ENCODE results near the gene FADS2.

- TF ChIP-seq RARB (CRISPR knock-in tag; IDR thresholded peaks at IDR 0.05) (no peak), ARNTL (CRISPR knock-in tag; IDR thresholded peaks at IDR 0.05; ENCODE audit: borderline replicate concordance, low read depth) (no peak), TSHZ2 (CRISPR knock-in tag; IDR thresholded peaks at IDR 0.05) (no peak), ZFP3 (CRISPR knock-in tag; IDR thresholded peaks at IDR 0.05) (no peak), ZNF70 (CRISPR knock-in tag; IDR thresholded peaks at IDR 0.05) (no peak), ZFP30 (CRISPR knock-in tag; IDR thresholded peaks at IDR 0.05) (no peak), TOX (CRISPR knock-in tag; IDR thresholded peaks at IDR 0.05; ENCODE audit: borderline replicate concordance) (no peak), PATZ1 (CRISPR knock-in tag; IDR thresholded peaks at IDR 0.05; ENCODE audit: borderline replicate concordance) (no peak)
Observed at GRCh38 chr11:61869429-61869707, 41.3 kb downstream of the FADS2 start.
